Inflammatory macrophage treated with lipopolysaccharide for 4 hours (primary cell): ENCODE data around the gene DPM1.
A peak's percentile ranks its signal among the peaks of the same experiment; 100 is the strongest.

Source experiments
- DNase-seq: peaks from one replicate; pipeline ENCODE4 v3.0.0-alpha.2; 2020

The DPM1 gene

DNA sequence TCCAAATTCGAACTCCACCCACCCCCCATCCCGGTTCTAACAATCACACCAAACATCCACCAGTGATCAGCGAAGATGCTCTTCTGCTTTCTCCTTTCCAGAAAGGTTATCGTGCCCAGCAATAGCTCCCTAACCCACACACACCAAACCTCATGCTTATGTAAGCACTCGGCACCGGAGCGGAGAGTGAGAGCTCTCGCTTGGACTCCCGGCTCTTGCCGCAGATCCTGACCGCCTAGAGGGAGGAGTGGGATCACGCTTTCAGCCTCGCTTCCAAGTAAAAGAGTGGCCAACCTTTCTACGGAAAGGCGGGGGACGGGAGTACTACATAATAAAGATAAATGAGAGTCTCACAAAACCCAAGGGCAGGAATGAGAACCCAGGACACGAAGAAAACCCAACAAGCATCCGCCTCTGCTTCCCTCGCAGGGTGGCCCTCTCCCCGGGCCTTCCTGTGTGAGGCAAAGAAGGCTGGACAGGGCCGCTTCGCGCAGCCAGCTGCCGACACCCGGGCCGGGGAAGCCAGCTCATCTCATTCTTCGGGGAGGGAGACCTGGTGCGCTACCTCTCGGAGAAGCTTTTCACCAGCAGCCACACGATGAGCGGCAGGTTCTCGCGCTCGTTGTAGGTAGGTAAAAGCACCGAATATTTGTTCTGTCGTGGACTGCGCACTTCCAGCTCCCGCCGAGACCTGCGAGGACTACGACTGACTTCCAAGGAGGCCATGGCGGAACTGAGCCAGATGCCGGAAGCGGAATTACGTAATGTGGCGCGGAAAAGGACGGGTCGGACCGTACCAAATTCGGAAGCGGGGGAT lies at the start of gene DPM1:
DPM1 (minus strand) TSS at position 735 of the 817 bp plus-strand sequence; CDS start at position 726, 9 bp downstream.
- peak; percentile 90 for DNase-seq

DNA sequence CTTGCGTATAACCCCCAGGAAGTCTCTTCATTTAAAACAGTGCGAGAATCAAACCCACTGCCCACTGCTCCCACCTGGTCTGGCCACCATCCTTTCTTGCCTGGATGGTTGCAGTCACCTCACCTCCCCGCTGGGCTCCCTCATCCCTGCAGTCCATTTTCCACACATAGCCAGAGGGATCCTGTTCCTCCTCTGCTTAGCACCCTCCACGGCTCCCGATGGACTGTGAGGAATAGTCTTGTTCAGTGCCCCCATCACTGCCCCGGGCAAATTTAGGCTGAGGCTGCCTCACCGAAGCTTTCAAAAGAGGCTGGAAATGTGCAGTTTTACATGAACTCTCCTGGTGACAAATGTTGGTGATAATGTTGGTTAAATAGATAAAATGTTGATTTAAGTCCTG lies 46.9 kb upstream of the DPM1 start:
- DNase-seq, result no peak

DNA sequence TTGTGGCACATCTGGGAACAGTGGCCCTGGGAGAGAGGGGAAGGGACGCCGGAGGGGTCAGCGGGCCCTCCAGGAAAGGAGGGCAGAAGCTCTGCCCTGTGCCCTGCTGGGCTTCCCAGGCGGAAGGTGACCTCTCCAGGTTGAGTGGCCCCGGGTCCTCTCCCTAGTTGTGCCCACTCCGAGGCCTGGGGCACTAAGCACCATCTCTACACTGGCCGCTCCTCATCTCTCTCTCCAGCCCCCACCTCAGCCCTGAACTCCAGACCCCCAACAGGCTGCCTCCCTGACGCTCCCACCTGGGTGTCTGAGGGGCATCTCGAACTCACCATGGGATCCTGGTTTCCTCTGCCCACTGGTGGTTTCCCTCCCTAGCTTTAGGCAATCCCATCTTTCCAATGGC lies 46.4 kb upstream of the DPM1 start:
- no peak for DNase-seq

DNA sequence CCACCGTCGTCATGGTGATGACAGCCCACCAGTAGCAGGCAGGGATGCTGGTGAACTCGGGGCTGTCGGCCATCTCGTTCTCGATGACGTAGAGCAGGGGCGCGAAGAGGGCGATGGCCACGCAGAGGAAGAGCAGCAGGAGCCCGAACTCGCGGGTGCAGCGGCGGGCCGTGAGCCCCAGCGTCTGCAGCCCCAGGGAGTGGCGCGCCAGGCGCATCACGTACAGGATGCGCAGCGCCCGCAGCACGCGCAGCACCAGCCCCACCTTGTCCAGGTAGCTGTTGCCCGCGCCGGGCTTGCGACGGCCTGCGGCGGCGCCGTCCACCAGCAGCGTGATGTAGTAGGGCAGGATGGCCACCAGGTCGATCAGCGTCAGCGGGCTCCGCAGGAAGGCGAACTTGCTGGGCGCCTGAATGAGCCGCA lies 46.0 kb upstream of the DPM1 start:
- no peak for DNase-seq

DNA sequence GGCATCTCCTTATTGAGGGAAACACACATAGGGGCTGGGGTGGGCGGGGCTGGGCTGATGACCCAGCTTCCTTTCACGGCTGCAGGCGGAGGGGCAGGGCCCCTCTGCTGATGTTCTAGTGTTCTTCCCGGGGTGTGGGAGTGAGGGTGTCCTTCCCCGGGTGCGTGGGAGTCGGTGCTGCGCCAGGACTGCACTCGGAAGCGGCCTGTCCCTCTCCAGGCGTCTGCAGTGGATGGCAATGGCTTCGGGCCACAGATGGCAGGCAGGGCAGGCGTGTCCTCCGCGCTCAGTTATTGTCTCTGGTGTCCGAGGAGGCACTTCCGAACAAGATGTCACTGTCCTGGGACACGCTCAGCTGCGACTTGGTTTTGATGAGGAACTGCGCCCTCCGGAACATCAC lies 45.4 kb upstream of the DPM1 start:
- DNase-seq, result no peak

DNA sequence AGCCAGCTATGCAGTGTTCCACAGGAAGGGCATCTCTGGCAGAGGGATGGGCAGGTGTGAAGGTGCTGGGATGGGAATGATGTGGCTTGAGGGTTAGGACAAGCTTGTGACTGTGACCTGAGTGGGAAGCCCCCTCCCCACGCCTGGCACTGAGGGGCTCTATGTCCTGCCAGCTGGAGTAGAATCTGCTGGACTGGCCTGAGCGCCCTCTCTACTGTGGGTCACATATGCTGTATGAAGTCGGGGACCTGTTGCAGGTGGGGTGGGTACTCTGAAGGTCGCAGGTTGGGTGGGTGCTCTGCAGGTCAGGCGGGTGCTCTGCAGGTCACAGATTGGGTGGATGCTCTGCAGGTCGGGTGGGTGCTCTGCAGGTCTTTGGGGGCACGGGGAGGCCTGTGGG lies 44.3 kb upstream of the DPM1 start:
- no peak for DNase-seq

DNA sequence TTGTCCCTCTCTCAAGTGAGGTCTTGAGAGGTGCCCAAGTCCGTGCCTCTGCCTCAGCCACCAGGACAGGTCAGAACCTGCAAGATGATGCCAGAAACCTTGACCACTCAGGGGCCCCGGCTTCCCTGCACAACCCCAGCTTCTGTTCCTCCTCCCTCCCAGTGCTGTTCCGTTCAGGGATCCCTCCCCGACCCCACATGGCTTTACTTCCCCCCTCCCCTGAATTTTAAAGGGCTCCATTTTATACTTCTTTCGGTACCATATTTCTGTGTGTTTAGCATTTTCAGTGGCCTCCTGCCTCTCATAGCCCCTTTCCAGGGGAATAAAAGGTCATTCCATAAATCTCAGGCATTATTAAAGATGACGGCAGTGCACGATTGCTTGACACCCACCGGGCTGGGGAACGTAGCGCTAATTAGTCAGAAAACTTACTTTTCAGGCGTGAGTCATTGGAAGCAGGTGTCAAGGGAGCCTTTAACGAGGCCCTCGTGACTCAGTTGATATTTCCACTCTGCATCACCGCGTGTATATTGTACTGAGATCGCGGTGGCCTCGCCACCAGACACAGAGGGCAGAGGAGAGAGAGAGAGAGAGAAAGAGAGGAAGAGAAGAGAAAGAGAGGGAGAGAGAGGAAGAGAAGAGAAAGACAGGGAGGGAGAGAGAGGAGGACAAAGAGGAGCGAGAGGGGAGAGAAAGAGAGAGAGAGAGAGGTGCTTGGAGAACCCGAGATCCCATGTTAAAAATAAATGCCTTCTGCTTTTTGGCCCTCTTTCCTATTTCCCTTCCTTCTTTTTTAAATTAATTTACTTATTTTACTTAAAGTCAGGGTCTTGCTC lies 43.3 kb upstream of the DPM1 start:
- DNase-seq, result no peak

DNA sequence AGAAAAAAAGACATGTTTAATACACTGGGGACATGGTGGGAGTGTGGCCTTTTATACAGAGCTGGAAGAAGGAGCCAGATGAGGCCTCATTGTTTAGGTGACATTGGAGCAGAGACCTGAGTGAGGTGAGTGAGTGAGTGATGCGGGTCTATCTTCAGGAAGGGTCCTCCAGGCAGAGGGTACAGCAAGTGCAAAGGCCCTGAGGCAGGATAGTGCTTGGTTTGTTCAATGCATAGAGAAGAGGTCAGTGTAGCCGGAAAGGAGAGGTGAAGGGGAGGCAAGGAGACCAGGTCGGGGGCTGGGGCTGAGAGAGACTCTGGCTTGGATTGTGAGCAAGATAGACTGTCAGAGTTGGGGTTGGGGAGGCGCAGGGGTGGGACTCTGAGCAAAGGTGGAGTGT lies 41.0 kb upstream of the DPM1 start:
- DNase-seq, result no peak

DNA sequence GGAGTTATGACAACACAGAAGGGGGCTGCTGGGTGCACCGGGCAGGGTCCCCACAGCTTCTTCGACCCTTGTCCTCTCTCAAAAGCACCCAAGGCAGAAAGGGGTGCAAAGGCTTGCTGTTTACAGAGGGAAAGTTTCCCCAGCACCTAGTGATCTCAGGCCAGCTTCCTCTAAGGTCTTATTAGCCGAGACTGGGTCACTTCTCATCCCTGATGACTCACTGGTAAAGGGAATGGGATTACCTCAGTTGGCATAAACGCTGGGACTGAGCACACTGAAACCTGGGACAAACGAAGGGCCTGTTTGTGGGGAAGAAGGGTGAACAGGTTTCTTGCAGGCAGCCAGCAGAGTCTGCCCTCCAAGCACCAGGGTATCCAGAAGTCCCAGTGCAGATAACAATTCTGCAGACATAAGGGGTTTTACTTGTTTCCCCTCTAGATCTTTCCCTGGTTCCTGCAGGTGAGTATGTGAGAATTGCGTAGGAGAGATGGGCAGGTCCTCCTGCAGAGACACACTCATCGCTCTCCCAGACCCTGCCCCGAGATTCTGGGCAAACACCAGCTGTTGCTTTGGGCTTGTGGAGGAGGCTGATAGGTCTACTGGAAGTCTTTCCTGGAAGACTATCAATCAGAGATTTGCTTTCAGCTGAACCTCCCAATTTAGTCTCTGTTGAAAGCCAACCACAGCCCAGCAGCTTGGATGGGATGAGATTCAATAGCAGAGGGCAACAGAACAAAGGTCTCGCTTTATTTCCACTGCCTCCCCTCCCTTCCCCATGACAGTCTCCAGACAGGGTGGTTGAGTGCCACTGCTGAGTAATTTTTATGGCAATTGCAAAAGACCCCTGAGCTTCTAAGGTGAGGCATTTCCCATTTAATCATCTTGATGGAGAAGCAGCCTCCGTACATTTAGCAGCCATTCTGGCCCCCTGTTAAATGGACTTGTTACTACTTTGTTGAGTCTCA lies 38.9 kb upstream of the DPM1 start:
- no peak for DNase-seq

DNA sequence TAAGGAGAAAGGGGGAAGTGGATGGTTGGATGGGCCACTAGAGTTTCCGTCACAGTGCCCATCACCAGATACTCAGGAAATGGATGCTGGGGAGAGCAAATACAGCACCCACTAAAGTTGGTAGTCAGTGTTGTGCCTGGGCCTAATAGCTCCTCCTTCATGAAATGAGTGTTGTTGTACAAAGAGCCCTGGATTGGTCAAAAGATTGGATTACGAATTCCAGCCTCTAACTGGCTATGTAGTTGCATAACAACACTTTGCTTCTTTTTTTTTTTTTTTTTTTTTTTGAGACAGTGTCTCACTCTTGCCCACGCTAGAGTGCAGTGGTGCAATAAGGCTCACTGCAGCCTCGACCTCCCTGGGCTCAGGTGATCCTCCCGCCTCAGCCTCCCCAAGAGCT lies 37.2 kb upstream of the DPM1 start:
- no peak for DNase-seq

DNA sequence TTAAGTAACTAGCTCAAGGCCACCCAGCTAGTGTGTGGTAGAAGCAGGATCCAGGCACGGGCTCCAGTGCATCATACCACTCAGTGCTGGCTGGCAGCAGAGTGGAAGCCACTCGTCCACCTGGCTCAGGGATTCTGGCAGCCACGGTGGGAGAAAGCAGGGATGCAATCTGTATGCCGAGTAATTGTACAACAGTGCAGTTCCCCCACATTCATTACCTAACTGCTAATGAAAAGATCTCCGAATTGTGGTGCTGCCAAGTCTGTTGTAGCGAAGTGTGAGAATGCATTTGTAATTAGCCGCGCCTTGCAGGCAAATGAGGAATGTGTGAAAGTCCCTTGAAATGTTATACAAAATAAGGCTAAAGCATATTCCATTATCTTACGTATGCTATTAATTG lies 35.5 kb upstream of the DPM1 start:
- no peak for DNase-seq

DNA sequence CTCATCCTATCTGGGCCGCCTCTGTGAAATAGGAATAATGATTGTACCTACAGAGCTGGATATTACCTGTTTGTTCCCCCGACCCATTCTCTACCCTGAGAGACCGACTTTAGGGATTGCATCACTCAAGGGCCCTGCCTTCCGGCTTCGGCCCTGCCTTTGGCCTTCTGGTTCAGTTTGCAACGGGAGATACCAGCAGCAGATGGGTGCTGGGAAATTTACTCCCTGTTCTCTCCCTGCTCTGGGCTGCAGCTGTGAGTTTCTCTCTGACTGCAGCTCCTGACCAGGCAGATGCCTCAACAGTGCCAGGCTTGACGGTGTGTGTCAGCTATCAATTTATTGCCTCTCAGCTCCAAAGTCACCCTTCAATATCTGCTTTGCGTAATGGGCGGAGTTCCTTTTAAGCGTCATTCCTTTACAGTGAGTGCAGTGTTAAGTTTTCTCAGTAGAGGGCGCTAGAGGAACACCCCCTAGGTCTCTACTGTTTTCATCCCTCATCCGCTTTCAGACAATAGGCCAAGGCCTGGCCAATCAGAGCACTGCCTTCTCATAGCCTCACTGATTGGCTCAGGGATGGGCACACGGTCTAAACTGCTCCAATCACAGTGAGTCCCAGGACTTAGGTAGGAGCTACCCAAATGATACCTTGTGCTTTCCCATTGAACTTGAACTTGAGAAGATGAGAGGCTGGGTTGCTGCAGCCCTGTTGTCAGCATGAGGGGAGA lies 34.6 kb upstream of the DPM1 start:
- DNase-seq, result peak; percentile 57

DNA sequence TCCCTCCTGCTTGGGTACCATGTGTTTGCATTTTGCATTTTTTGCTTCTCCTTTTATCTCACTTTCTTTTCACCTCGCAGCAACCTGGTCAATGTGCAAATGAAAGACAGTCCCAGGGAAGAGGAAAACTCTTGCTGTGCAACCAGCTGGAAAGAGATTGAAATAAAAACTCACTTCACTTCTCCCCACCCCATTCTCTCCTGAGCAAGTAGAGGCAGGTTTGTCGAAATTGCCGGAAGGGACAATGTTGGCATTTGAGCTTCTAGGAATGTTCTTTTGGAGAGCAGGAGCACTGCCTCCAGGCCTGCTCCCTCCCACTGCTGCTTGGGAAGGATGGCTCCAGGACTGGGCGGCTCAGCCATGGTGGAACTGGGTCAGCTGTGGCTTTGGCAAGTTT lies 34.0 kb upstream of the DPM1 start:
- DNase-seq, result no peak

DNA sequence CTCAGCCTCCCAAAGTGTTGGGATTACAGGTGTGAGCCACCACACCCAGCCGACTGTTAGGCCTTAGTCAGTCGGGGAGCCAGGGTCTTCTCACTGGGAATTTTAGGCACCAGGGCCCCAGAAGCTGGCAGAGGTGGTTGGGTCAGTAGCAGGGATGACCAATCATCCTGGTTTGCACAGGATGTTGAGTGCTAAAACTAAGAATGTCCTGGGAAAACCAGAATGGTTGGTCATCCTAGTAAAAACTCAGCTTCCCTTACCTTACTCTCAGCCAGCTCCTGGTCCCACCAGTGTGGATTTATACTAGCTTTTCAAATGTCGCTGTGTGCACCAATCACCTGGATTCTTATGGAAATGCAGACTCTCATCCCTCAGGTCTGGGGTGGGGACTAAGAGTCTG lies 32.7 kb upstream of the DPM1 start:
- no peak for DNase-seq

DNA sequence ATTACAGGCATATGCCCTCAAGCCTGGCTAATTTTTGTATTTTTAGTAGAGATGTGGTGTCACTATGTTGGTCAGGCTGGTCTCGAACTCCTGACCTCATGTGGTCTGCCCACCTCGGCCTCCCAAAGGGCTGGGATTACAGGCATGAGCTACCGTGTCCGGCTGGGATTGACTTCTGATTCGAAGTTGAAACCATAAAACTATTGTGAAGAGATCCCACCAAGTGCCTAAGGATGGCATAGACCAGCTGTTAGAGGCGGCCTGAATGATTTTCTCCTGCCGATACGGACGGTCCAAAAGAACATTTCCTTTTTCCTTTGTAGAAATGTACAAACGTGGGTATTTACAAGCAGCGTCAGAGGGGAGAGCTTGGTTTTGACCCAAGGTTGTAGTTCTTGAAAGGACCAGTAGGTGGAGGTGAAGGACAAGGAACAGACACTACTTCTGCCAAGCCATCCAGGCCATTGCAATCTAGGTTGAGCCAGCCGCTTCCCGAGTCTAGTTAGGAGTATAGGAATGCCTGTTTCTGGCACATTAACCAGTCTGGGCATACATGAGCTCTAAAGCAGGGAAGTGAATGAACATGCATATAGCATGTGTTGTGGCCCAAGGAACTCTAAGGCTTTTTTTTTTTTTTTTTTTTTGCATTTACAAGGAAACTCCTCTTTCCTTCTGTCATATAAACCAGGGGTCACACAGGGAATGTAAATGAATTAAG lies 29.3 kb upstream of the DPM1 start:
- DNase-seq, result peak; percentile 75

DNA sequence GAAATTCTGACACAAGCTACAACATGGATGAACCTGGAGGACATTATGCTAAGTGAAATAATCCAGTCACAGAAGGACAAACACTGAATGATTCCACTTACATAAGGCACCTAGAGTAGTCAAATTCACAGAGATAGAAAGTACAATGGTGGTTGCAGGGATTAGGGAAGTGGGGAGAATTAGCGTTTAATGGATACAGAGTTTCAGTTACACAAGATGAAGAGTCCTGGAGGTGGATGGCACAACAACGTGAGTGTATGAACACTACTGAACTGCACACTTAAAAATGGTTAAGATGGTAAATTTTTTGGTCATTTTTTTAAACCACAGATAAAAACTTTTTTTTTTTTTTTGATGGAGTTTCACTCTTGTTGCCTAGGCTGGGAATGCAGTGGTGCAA lies 25.0 kb upstream of the DPM1 start:
- peak; percentile 63 for DNase-seq

DNA sequence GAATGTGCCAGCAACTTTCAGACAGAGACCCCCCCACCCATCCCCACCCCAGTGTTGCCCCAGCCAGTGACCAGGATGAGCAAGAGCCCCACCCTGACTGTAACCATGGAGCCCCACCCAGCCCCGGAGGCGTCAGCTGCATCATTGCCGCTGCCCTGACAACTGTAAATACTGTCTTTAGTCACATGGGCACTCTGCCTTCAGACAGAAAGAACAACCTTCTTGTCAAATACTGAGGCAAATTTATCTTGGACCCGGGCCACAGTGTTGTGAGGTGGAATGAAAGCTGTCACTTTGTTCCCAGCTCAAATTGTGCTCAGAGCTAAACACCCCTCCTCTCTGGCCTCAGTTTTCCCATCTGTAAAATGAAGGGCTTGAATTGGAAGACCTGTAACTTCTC lies 24.0 kb upstream of the DPM1 start:
- DNase-seq, result peak; percentile 77

DNA sequence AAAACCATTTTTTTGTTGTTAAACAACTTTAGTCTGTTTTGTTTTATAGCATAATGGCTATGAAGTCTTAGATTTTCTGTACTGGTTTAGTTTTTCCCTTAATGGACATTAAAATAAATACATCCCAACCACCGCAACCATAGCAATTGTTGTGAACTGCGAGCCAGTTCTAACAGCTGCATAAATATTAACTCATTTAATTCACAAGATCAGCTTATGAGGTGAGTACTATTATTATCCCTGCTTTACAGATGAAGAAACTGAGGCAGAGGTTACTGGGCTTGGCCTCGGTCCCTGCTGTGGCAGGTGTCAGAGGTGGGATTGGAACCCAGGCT lies 23.3 kb upstream of the DPM1 start:
- no peak for DNase-seq

DNA sequence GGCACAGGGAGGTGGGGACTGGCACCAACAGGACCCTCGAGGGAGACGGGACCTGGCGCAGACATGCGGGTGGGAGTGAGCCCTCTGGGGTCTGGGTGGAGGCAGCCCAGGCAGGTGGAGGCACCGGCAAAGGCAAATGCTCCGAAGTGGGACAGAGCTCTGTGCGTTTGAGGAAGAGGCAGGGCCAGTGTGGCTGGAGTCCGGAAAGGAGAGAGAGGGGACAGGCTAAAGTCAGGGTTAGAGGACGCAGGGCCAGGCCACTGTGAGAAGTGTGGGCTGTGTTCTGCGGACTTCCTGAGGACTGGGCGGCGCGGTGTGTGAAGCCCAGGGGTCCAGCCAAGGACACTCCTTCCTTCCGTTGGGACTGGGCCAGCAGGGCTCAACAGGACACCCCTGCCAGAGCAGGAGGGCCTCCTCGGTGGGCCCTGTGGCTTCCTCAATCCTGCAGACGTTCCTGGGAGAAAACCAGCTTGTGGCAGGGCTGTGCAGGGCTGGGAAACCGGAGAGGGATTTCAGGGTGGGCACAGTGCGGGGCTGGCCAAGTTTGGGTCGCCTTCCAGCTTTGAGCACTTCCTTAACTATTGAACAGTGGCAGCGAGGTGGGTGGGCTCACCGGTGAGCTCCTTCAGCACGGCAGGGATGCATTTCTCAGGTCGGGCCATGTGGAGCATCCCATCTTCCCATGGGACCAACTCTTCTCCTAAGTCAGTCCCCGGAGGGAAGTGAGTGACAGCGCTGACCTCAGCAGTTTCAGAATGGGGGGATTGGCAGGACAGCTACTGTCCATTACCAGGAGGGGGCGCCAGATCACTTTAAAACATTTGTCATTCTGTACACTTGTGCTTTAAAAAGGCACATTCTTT lies 22.8 kb upstream of the DPM1 start:
- DNase-seq, result peak; percentile 75

DNA sequence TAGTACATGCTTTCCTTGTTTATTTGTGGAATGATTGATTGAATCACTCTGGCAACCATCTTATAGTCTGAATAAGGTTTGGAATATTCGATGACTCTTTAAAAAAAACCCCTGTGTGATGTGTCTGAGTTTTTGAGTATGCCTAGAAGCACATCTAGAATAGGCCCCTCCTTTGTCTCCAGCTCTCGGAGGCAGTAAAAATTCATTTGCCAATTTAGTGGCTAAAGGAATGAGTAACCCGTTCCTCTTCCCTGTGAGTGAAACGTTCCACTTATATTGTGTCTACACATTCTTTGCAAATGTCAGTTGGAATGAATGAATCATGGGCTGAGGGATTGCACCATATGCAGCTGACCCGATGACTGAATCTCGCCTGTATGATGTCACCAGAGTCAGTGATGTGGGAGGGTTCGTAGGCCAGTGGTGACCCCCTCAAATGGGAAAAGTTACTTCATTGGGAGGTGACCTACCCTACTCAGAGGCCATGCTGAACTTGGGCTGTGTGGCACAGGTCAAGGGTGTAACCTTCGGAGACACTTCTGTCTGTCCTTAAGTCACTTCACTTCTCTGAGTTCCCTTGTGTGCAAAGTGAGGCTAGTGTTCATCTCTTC lies 21.8 kb upstream of the DPM1 start:
- peak; percentile 98 for DNase-seq
